ENCODE results near the gene EFNA1.
"Not testable (repeated sequence)": the region's sequence is repeated elsewhere in the genome, so short reads cannot be mapped to it uniquely, and the experiment has no call there.

The EFNA1 gene

GRCh38 chr1:155092131-155092530 lies 35.5 kb upstream of the EFNA1 start:
- DNase-seq (ENCODE audit: low read depth in 2 of 3, low spot score in 1 of 3): no peak

- no peak for DNase-seq (ENCODE audit: low read depth in 2 of 3, low spot score in 1 of 3)
These were observed 35.0 kb upstream of the EFNA1 start for GRCh38 chr1:155092641-155093040.

- DNase-seq (ENCODE audit: low read depth in 2 of 3, low spot score in 1 of 3): no peak
These were observed 33.6 kb upstream of the EFNA1 start for GRCh38 chr1:155093911-155094621.

- no peak for DNase-seq (ENCODE audit: low read depth in 2 of 3, low spot score in 1 of 3)
These were observed 33.1 kb upstream of the EFNA1 start for GRCh38 chr1:155094622-155094948.

- DNase-seq (ENCODE audit: low read depth in 2 of 3, low spot score in 1 of 3): no peak
These were observed 28.3 kb upstream of the EFNA1 start for GRCh38 chr1:155099331-155099730.

- DNase-seq (ENCODE audit: low read depth in 2 of 3, low spot score in 1 of 3): no peak
These were observed 24.4 kb upstream of the EFNA1 start for GRCh38 chr1:155103325-155103724.

- DNase-seq (ENCODE audit: low read depth in 2 of 3, low spot score in 1 of 3): no peak
These were observed 22.8 kb upstream of the EFNA1 start for GRCh38 chr1:155104605-155105534.

GRCh38 chr1:155105604-155106011 lies 22.1 kb upstream of the EFNA1 start:
- no peak for DNase-seq (ENCODE audit: low read depth in 2 of 3, low spot score in 1 of 3)

- no peak for DNase-seq (ENCODE audit: low read depth in 2 of 3, low spot score in 1 of 3)
These were observed 20.8 kb upstream of the EFNA1 start for GRCh38 chr1:155106862-155107261.

GRCh38 chr1:155107309-155108264 lies 20.1 kb upstream of the EFNA1 start:
- no peak for DNase-seq (ENCODE audit: low read depth in 2 of 3, low spot score in 1 of 3)

GRCh38 chr1:155108296-155108695 lies 19.4 kb upstream of the EFNA1 start:
- DNase-seq (ENCODE audit: low read depth in 2 of 3, low spot score in 1 of 3): no peak

- no peak for DNase-seq (ENCODE audit: low read depth in 2 of 3, low spot score in 1 of 3)
These were observed 17.3 kb upstream of the EFNA1 start for GRCh38 chr1:155110381-155110780.

GRCh38 chr1:155110826-155111225 lies 16.9 kb upstream of the EFNA1 start:
- no peak for DNase-seq (ENCODE audit: low read depth in 2 of 3, low spot score in 1 of 3)

- DNase-seq (ENCODE audit: low read depth in 2 of 3, low spot score in 1 of 3): no peak
These were observed 14.2 kb upstream of the EFNA1 start for GRCh38 chr1:155113450-155113980.

- no peak for DNase-seq (ENCODE audit: low read depth in 2 of 3, low spot score in 1 of 3)
These were observed 11.4 kb upstream of the EFNA1 start for GRCh38 chr1:155116113-155116764.

- no peak for DNase-seq (ENCODE audit: low read depth in 2 of 3, low spot score in 1 of 3)
These were observed 10.1 kb upstream of the EFNA1 start for GRCh38 chr1:155117610-155118009.

GRCh38 chr1:155118090-155118489 lies 9.6 kb upstream of the EFNA1 start:
- not testable (repeated sequence) for DNase-seq (ENCODE audit: low read depth in 2 of 3, low spot score in 1 of 3)

GRCh38 chr1:155120253-155120652 lies 7.4 kb upstream of the EFNA1 start:
- no peak for DNase-seq (ENCODE audit: low read depth in 2 of 3, low spot score in 1 of 3)

GRCh38 chr1:155121249-155121648 lies 6.4 kb upstream of the EFNA1 start:
- DNase-seq (ENCODE audit: low read depth in 2 of 3, low spot score in 1 of 3): no peak

GRCh38 chr1:155122308-155122707 lies 5.4 kb upstream of the EFNA1 start:
- DNase-seq (ENCODE audit: low read depth in 2 of 3, low spot score in 1 of 3): no peak

- no peak for DNase-seq (ENCODE audit: low read depth in 2 of 3, low spot score in 1 of 3)
These were observed 3.9 kb upstream of the EFNA1 start for GRCh38 chr1:155123801-155124200.
